Measurements from ENCODE around the gene NAP1L4.

Gene NAP1L4

DNA sequence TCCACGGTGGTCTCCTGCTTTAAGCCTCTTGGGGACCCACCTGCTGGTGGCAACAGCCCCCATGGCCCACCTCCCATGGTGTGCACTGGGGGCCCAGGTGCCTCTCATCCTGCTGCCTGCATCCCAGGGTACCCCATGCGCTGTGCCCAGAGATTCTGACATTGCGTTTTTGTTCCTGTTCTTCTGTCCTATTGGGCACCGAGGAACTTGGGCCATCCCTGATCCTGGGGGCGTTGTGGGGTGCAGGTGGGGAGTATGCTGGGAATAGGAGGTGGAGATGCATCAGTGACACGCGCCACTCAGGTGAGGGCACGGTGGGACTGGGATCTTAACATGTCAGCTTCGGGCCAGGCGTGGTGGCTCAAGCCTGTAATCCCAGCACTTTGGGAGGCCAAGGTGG lies 12.4 kb upstream of the NAP1L4 start:
- no peak for TF ChIP-seq CTCF (conservative IDR thresholded peaks at IDR 0.05; ENCODE audit: low read length)
- no peak overlapping the region for H3K4me3 ChIP-seq (ENCODE audit: low read length)
- DNase-seq (ENCODE audit: low read depth), result no peak

DNA sequence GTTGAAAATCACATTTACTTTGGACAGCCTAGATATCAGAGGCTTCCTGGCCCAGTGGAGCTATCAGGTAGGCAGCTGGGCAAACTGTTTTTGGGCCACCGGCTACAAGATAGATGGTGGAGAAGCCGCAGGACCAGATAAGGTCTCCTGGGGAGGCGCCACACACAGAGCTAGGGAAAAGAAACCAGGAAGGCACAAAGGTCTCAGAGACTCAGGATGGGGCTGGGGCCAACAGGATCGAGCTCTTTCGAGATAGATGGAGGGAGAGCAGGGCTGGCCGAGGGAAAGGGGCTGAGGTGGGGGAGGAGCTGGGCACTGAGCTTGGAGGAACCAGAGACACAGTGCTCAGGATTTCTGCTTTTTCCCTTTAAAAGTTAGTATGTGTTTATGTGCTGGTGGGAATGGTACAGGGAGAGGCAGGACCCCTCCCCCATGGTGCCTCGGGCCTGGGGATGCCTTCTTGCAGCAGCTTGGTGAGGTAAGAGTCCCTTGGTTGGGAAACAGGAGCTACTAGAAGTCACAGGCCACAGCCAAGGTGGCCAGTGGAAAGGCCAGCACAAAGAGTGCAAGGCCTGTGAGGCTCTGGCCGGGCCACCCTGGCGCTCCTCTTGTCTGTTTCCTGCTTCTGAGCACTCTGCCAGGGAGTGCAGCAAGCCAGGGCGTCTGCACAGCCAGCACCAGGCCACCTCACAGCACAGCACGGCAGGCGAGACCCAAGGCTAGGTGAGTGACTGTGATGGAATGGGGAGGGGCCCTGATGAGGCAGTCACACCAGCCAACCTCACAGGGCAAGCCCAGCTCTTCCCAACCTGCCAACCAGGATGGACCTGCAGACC lies 11.5 kb upstream of the NAP1L4 start:
- no peak overlapping the region for H3K4me3 ChIP-seq (ENCODE audit: low read length)
- no peak for DNase-seq (ENCODE audit: low read depth)
- no peak for TF ChIP-seq CTCF (conservative IDR thresholded peaks at IDR 0.05; ENCODE audit: low read length)

GRCh38 chr11:3002871-3003270 lies 10.7 kb upstream of the NAP1L4 start:
- TF ChIP-seq CTCF (conservative IDR thresholded peaks at IDR 0.05; ENCODE audit: low read length), result no peak
- no peak overlapping the region for H3K4me3 ChIP-seq (ENCODE audit: low read length)
- DNase-seq (ENCODE audit: low read depth), result no peak

DNA sequence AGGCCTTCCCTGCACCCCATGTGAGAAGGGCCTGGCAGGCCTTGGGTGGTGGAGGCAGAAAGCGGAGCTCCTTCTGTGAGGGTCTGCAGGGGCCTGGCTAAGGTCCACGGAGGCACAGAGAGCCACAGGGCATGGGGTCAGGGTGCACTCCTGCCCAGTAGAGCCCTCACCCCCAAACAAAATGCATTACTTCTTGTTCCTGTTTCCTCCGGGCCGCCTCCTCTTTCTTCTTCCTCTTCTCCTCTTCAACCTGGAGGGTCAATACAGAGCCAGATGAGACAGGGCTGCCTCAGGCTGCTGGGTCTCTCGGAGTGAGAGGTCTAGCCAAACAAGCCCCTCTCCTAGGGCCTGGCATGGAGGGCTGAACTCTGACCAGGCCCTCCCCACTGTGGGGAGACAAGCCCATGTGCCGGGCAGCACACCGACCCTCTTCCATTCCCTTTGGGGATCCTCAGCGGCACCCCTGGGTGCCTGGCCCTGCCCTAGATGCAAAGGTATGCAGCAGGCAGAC lies 10.3 kb upstream of the NAP1L4 start:
- no peak for DNase-seq (ENCODE audit: low read depth)
- TF ChIP-seq CTCF (conservative IDR thresholded peaks at IDR 0.05; ENCODE audit: low read length), result no peak
- no peak overlapping the region for H3K4me3 ChIP-seq (ENCODE audit: low read length)

DNA sequence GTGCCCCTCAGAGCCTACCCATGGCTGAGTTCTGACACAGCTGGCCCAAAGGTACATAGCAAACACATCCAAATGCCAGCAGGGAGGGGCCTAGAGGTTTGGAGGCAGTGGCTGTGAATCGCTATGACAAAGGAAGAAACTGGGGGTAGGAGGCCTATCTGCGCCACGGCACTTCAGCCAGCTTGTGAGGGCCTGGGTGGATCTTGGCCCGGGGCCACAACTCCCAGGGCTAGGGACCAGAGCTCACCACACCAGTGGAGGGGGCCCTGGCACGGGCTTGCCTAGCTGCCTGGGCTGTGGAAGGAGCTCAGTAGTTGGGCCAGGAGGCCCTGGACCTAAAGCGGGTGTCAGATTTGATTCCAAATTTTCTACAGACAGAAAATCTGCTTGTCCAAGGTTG lies 9.4 kb upstream of the NAP1L4 start:
- no peak for DNase-seq (ENCODE audit: low read depth)
- TF ChIP-seq CTCF (conservative IDR thresholded peaks at IDR 0.05; ENCODE audit: low read length), result no peak
- no peak overlapping the region for H3K4me3 ChIP-seq (ENCODE audit: low read length)

GRCh38 chr11:3000032-3000961 lies 8.2 kb upstream of the NAP1L4 start:
- TF ChIP-seq CTCF (conservative IDR thresholded peaks at IDR 0.05; ENCODE audit: low read length), result no peak
- no peak for DNase-seq (ENCODE audit: low read depth)
- H3K4me3 ChIP-seq (ENCODE audit: low read length), result no peak overlapping the region

All from AG10803 (cell line).